ENCODE results near the gene SP6.

- TF ChIP-seq CTCF (IDR thresholded peaks at IDR 0.05; ENCODE audit: insufficient read depth, low read length) (no peak), POLR2AphosphoS5 (IDR thresholded peaks at IDR 0.05; ENCODE audit: low read depth) (no peak)
Measured at GRCh38 chr17:47838636-47839035, 12.3 kb downstream of the SP6 start.
